Suprapubic skin (tissue), 4 donors: Measurements from ENCODE around the gene LILRA6.

Experiments
- EP300 ChIP-seq: sonication (generic); formaldehyde crosslinking; IDR thresholded peaks from one replicate; pipeline ENCODE4 v1.6.1; 2017; ENCODE audit warnings: antibody characterized with exemption
- POLR2AphosphoS5 ChIP-seq, 3 donors: sonication (generic); formaldehyde crosslinking; IDR thresholded peaks; one replicate each; pipeline ENCODE4 v1.6.1; 2017; ENCODE audit warnings: antibody characterized with exemption in 3 of 3
- TF ChIP-seq, protein P1 (sequence below), 2 donors: fragments of 200-600 bp in 1 of 2; fragments of 450-650 bp in 1 of 2; sonication (generic) in 1 of 2; IDR thresholded peaks; one replicate each; pipeline ENCODE4 v1.5.1; 2016 to 2019; ENCODE audit warnings: antibody characterized with exemption in 2 of 2, mild to moderate bottlenecking in 1 of 2, moderate library complexity in 1 of 2

DNA sequence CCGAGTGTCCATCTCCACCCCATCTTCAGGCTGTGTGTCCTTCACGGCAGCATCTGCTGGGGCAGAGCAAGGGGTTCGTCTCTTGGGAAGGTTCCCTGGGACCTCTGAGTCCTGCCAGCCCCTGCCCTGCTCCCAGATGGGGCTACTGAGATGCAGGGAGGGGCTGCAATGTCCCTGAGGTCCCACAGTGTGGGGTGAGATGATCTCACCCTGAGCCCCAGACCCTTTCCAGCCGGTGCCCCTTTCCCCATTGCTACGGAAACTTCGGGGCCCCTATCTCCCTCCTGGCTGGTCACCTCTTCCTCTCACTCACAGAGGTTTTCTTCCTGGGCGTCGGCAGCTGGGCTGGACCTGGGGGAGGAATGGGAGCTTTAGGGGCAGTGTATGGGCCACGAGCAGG lies 33.4 kb upstream of the LILRA6 start:
- TF ChIP-seq, protein P1, sequence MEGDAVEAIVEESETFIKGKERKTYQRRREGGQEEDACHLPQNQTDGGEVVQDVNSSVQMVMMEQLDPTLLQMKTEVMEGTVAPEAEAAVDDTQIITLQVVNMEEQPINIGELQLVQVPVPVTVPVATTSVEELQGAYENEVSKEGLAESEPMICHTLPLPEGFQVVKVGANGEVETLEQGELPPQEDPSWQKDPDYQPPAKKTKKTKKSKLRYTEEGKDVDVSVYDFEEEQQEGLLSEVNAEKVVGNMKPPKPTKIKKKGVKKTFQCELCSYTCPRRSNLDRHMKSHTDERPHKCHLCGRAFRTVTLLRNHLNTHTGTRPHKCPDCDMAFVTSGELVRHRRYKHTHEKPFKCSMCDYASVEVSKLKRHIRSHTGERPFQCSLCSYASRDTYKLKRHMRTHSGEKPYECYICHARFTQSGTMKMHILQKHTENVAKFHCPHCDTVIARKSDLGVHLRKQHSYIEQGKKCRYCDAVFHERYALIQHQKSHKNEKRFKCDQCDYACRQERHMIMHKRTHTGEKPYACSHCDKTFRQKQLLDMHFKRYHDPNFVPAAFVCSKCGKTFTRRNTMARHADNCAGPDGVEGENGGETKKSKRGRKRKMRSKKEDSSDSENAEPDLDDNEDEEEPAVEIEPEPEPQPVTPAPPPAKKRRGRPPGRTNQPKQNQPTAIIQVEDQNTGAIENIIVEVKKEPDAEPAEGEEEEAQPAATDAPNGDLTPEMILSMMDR (IDR thresholded peaks at IDR 0.05): no peak
- no peak for TF ChIP-seq POLR2AphosphoS5 (IDR thresholded peaks at IDR 0.05)
- no peak for TF ChIP-seq EP300
